ENCODE measurements around the gene IRF6. TPM values are rescaled to one million over a fixed set of nuclear protein-coding genes. Genes with fewer than 3 reads are reported as not detected.

The IRF6 gene
- total and polyA plus RNA-seq, 2 of the 8 experiments (the other 6 are each of a cell fraction or from before 2014, with no cell fraction given): 9.6 to 13.4 TPM

GRCh38 chr1:209800984-209801834, 4.7 kb downstream of the IRF6 start (continued):
- TF ChIP-seq USF2 (IDR thresholded peaks at IDR 0.05; ENCODE audit: low read length) (no peak), NRF1 (IDR thresholded peaks at IDR 0.05; ENCODE audit: low read depth, low read length) (no peak), YY1 (IDR thresholded peaks at IDR 0.05; ENCODE audit: low read depth, low read length) (no peak), EP300 (IDR thresholded peaks at IDR 0.05; ENCODE audit: borderline replicate concordance in 1 of 2, low read depth in 2 of 2, low read length in 2 of 2) (no peak), CTCF (IDR thresholded peaks at IDR 0.05; ENCODE audit: control extremely low read depth in 1 of 3, insufficient read depth in 1 of 3, low read depth in 1 of 3, low read length in 3 of 3) (no peak)

All from H1 (cell line).